ENCODE data around the gene BCL10.

BCL10 gene

GRCh38 chr1:85244271-85245061, 32.0 kb downstream of the BCL10 start:
- DNase-seq (ENCODE audit: extremely low spot score): no peak
- no peak for TF ChIP-seq CTCF (IDR thresholded peaks at IDR 0.05; ENCODE audit: control extremely low read depth, extremely low read depth, low read depth, missing control alignments)
- CTCF ChIA-PET: interaction anchor here (0.7 to 2.2 kb wide), 10 partner anchors 9 to 747 kb away, joined by 3 to 20 read pairs (median 4); partner anchors contain the start of gene C1orf52
- POLR2A ChIA-PET: no interaction called here

GRCh38 chr1:85243372-85243771, 33.1 kb downstream of the BCL10 start:
- POLR2A ChIA-PET: no interaction called here
- no peak for TF ChIP-seq CTCF (IDR thresholded peaks at IDR 0.05; ENCODE audit: control extremely low read depth, extremely low read depth, low read depth, missing control alignments)
- no peak for DNase-seq (ENCODE audit: extremely low spot score)
- CTCF ChIA-PET: interaction anchor here (1.4 to 2.2 kb wide), 4 partner anchors 8 to 299 kb away, joined by 4 to 20 read pairs (median 8); partner anchors contain the start of gene C1orf52

GRCh38 chr1:85240643-85241042, 35.8 kb downstream of the BCL10 start:
- no peak for DNase-seq (ENCODE audit: extremely low spot score)
- CTCF ChIA-PET: interaction anchor here (0.9 to 2.0 kb wide), 11 partner anchors 10 to 296 kb away, joined by 3 to 14 read pairs (median 4); no protein-coding TSS in a partner anchor
- TF ChIP-seq CTCF (IDR thresholded peaks at IDR 0.05; ENCODE audit: control extremely low read depth, extremely low read depth, low read depth, missing control alignments): no peak
- POLR2A ChIA-PET: no interaction called here

GRCh38 chr1:85240174-85240601, 36.2 kb downstream of the BCL10 start:
- DNase-seq (ENCODE audit: extremely low spot score): peak; percentile 24
- peak; percentile 31 for TF ChIP-seq CTCF (IDR thresholded peaks at IDR 0.05; ENCODE audit: control extremely low read depth, extremely low read depth, low read depth, missing control alignments)
- CTCF ChIA-PET: interaction anchor here (0.6 to 2.0 kb wide), 13 partner anchors 10 to 295 kb away, joined by 3 to 14 read pairs (median 4); no protein-coding TSS in a partner anchor
- POLR2A ChIA-PET: no interaction called here

- ChIA-PET POLR2A (no interaction called here), CTCF (no interaction called here)
- DNase-seq (ENCODE audit: extremely low spot score): no peak
- TF ChIP-seq CTCF (IDR thresholded peaks at IDR 0.05; ENCODE audit: control extremely low read depth, extremely low read depth, low read depth, missing control alignments): no peak
Observed at GRCh38 chr1:85237613-85238012, 38.8 kb downstream of the BCL10 start.

- POLR2A ChIA-PET: no interaction called here
- no peak for TF ChIP-seq CTCF (IDR thresholded peaks at IDR 0.05; ENCODE audit: control extremely low read depth, extremely low read depth, low read depth, missing control alignments)
- DNase-seq (ENCODE audit: extremely low spot score): no peak
- CTCF ChIA-PET: interaction anchor here (0.6 to 4.2 kb wide), 11 partner anchors 9 to 296 kb away, joined by 3 to 15 read pairs (median 5); no protein-coding TSS in a partner anchor
Observed at GRCh38 chr1:85230305-85230977, 46.0 kb downstream of the BCL10 start.
